GM04503 (cell line): ENCODE results near the gene SLC7A11.

ENCODE experiments used
- DNase-seq: peaks from one replicate; pipeline ENCODE4 v3.0.0-alpha.2; 2012; ENCODE audit warnings: low read depth

SLC7A11 gene

GRCh38 chr4:138205531-138206233 lies 36.5 kb downstream of the SLC7A11 start:
- no peak for DNase-seq

- no peak for DNase-seq
Observed at GRCh38 chr4:138204507-138204906, 37.6 kb downstream of the SLC7A11 start.

GRCh38 chr4:138202686-138203085 lies 39.5 kb downstream of the SLC7A11 start:
- no peak for DNase-seq

GRCh38 chr4:138200236-138200590 lies 41.9 kb downstream of the SLC7A11 start:
- no peak for DNase-seq

- DNase-seq: no peak
Observed at GRCh38 chr4:138199568-138200235, 42.4 kb downstream of the SLC7A11 start.

GRCh38 chr4:138196153-138196552 lies 46.0 kb downstream of the SLC7A11 start:
- DNase-seq: no peak

- DNase-seq: no peak
Observed at GRCh38 chr4:138193963-138194362, 48.2 kb downstream of the SLC7A11 start.

GRCh38 chr4:138192113-138192512 lies 50.0 kb downstream of the SLC7A11 start:
- DNase-seq: no peak

GRCh38 chr4:138190452-138190858 lies 51.7 kb downstream of the SLC7A11 start:
- no peak for DNase-seq

GRCh38 chr4:138189206-138189605 lies 52.9 kb downstream of the SLC7A11 start:
- no peak for DNase-seq

- no peak for DNase-seq
Observed at GRCh38 chr4:138188406-138189084, 53.6 kb downstream of the SLC7A11 start.

- DNase-seq: no peak
Observed at GRCh38 chr4:138185859-138186645, 56.1 kb downstream of the SLC7A11 start.

- DNase-seq: no peak
Observed at GRCh38 chr4:138184886-138185285, 57.3 kb downstream of the SLC7A11 start.

- DNase-seq: peak; percentile 15
Observed at GRCh38 chr4:138182838-138183426, 59.2 kb downstream of the SLC7A11 start.

GRCh38 chr4:138181287-138181686 lies 60.9 kb downstream of the SLC7A11 start:
- no peak for DNase-seq

GRCh38 chr4:138178566-138178965 lies 63.6 kb downstream of the SLC7A11 start:
- no peak for DNase-seq

- no peak for DNase-seq
Observed at GRCh38 chr4:138177278-138177968, 64.7 kb downstream of the SLC7A11 start.

- no peak for DNase-seq
Observed at GRCh38 chr4:138174981-138175794, 67.0 kb downstream of the SLC7A11 start.

- DNase-seq: no peak
Observed at GRCh38 chr4:138164208-138164607, 77.9 kb downstream of the SLC7A11 start.

- no peak for DNase-seq
Observed at GRCh38 chr4:138163171-138163570, 79.0 kb downstream of the SLC7A11 start.

- no peak for DNase-seq
Observed at GRCh38 chr4:138162259-138162658, 79.9 kb downstream of the SLC7A11 start.
